ENCODE measurements around the gene EML6. TPM values are rescaled to one million over a fixed set of nuclear protein-coding genes. Genes with fewer than 3 reads are reported as not detected.

The EML6 gene
- total and polyA plus RNA-seq, 2 of the 8 experiments (the other 6 are each of a cell fraction or from before 2014, with no cell fraction given): 1.2 to 1.6 TPM

- no peak overlapping the region for H4K5ac ChIP-seq (ENCODE audit: insufficient read length, low read depth, low read length)
- ChIA-PET POLR2A (ENCODE audit: partially characterized antibody) (interaction anchor here (1.0 kb wide), 1 partner anchor 14 kb away, joined by 3 read pairs; no protein-coding TSS in a partner anchor), CTCF (ENCODE audit: partially characterized antibody) (no interaction called here)
- WGBS, 2 experiments (ENCODE audit: extremely low coverage in 1 of 2, insufficient coverage in 1 of 2, insufficient read length in 1 of 2, insufficient replicate concordance in 2 of 2, low coverage in 1 of 2, low lambda C conversion rate in 2 of 2, missing lambda C conversion rate in 1 of 2): 88% methylated on average over 1 of the region's 1 CpG; no CpG with 5 or more reads in 1 of the 2 experiments
- H3K4me3 ChIP-seq (ENCODE audit: extremely low read depth in 1 of 4, insufficient read depth in 2 of 4, low read depth in 3 of 4, low read length in 4 of 4): no peak overlapping the region
- no peak overlapping the region for H2AK5ac ChIP-seq (ENCODE audit: low read depth, low read length)
- no peak overlapping the region for H3K4me2 ChIP-seq (ENCODE audit: insufficient read depth in 1 of 2, low read depth in 2 of 2, low read length in 2 of 2)
- TF ChIP-seq EZH2 (IDR thresholded peaks at IDR 0.05; ENCODE audit: low read depth, low read length, severe bottlenecking) (no peak), GTF2F1 (IDR thresholded peaks at IDR 0.05; ENCODE audit: borderline replicate concordance, low read depth, low read length) (no peak), SP4 (IDR thresholded peaks at IDR 0.05; ENCODE audit: low read length) (no peak), SIN3A (conservative IDR thresholded peaks at IDR 0.05 in 1 of 2, IDR thresholded peaks at IDR 0.05 in 1 of 2; ENCODE audit: low read depth in 1 of 2, low read length in 2 of 2) (no peak), PHF8 (conservative IDR thresholded peaks at IDR 0.05; ENCODE audit: low read depth, low read length) (no peak), HDAC6 (IDR thresholded peaks at IDR 0.05; ENCODE audit: low read depth, low read length) (no peak), MAX (IDR thresholded peaks at IDR 0.05) (no peak), KDM5A (IDR thresholded peaks at IDR 0.05; ENCODE audit: low read length) (no peak), RAD21 (IDR thresholded peaks at IDR 0.05 in 1 of 2, conservative IDR thresholded peaks at IDR 0.05 in 1 of 2; ENCODE audit: low read depth in 2 of 2, low read length in 2 of 2) (no peak), SP2 (IDR thresholded peaks at IDR 0.05; ENCODE audit: low read length) (no peak), YY1 (IDR thresholded peaks at IDR 0.05; ENCODE audit: low read depth, low read length) (no peak), TCF12 (IDR thresholded peaks at IDR 0.05; ENCODE audit: low read depth, low read length) (no peak), SIX5 (IDR thresholded peaks at IDR 0.05; ENCODE audit: low read depth, low read length) (no peak), BRCA1 (IDR thresholded peaks at IDR 0.05; ENCODE audit: low read depth, low read length) (no peak)
- no peak overlapping the region for H2BK15ac ChIP-seq (ENCODE audit: low read length)
- no peak overlapping the region for H3K27ac ChIP-seq (ENCODE audit: low read depth, low read length)
- no peak overlapping the region for H2BK5ac ChIP-seq (ENCODE audit: low read depth, low read length)
- no peak overlapping the region for H2BK12ac ChIP-seq (ENCODE audit: low read depth, low read length)
- no peak overlapping the region for H2BK20ac ChIP-seq (ENCODE audit: low read length)
- H4K20me1 ChIP-seq (replicated peaks in 1 of 2; ENCODE audit: control insufficient read depth in 1 of 2, insufficient read depth in 2 of 2, low read length in 2 of 2): no peaks in the 10 kb centered on the region
- H2AFZ ChIP-seq (ENCODE audit: low read length): no peak overlapping the region
- H3K56ac ChIP-seq (replicated peaks; ENCODE audit: insufficient read length, low read depth, low read length): no peak overlapping the region
- H3K27me3 ChIP-seq (replicated peaks in 1 of 4; ENCODE audit: control insufficient read depth in 3 of 4, extremely low read depth in 1 of 4, insufficient read depth in 3 of 4, low read length in 3 of 4): no peaks in the 10 kb centered on the region
- no peak overlapping the region for H3K9ac ChIP-seq (replicated peaks in 1 of 4; ENCODE audit: extremely low read depth in 1 of 4, low read depth in 3 of 4, low read length in 3 of 4)
- DNase-seq (ENCODE audit: low read depth in 1 of 2, low spot score in 2 of 2) (no peak), FAIRE-seq (no peak)
- no peak overlapping the region for H2BK120ac ChIP-seq (replicated peaks; ENCODE audit: low read depth, low read length)
- H3K79me1 ChIP-seq (ENCODE audit: low read depth, low read length): no peaks in the 10 kb centered on the region
- H3K4ac ChIP-seq (replicated peaks; ENCODE audit: insufficient read length, low read depth, low read length): no peak overlapping the region
- H3K23ac ChIP-seq (ENCODE audit: insufficient read length): no peak overlapping the region
- no peaks in the 10 kb centered on the region for H3K23me2 ChIP-seq (ENCODE audit: low read depth, low read length)
- H3K79me2 ChIP-seq (ENCODE audit: control insufficient read depth in 1 of 2, insufficient read depth in 2 of 2, low read length in 2 of 2): no peaks in the 10 kb centered on the region
- no peaks in the 10 kb centered on the region for H3K36me3 ChIP-seq (ENCODE audit: control insufficient read depth in 2 of 4, insufficient read depth in 4 of 4, low read length in 3 of 4)
- H3K18ac ChIP-seq (ENCODE audit: extremely low read depth, low read length): no peak overlapping the region
- H4K8ac ChIP-seq (ENCODE audit: extremely low read depth, insufficient read depth, low read length): no peak overlapping the region
- H3K4me1 ChIP-seq (replicated peaks in 1 of 4; ENCODE audit: control insufficient read depth in 3 of 4, insufficient read depth in 4 of 4, low read length in 3 of 4): peaks cover 0 to 2% (median 1%) of the 10 kb centered on the region in 4 experiments; a peak in 1 of 7 replicates
- H3K9me3 ChIP-seq (ENCODE audit: insufficient read depth in 2 of 2, low read depth in 1 of 2, low read length in 1 of 2): no peaks in the 10 kb centered on the region
- no peak overlapping the region for H3K14ac ChIP-seq (ENCODE audit: insufficient read length)
- H4K91ac ChIP-seq (replicated peaks; ENCODE audit: insufficient read length, low read length): no peak overlapping the region
These were observed 140.6 kb downstream of the EML6 start for GRCh38 chr2:54864096-54864495.
